HG03575 (cell line): ENCODE results near the gene SUB1.
"Not testable (repeated sequence)": the region's sequence is repeated elsewhere in the genome, so short reads cannot be mapped to it uniquely, and the experiment has no call there.

Experiments used
- ATAC-seq: cut with Tn5 transposase; IDR thresholded peaks from one replicate; pipeline ENCODE4 v1.9.1; 2021; ENCODE audit not compliant: unreplicated experiment, insufficient number of reproducible peaks, low FRiP score; ENCODE audit errors: extremely low read depth

Gene SUB1

DNA sequence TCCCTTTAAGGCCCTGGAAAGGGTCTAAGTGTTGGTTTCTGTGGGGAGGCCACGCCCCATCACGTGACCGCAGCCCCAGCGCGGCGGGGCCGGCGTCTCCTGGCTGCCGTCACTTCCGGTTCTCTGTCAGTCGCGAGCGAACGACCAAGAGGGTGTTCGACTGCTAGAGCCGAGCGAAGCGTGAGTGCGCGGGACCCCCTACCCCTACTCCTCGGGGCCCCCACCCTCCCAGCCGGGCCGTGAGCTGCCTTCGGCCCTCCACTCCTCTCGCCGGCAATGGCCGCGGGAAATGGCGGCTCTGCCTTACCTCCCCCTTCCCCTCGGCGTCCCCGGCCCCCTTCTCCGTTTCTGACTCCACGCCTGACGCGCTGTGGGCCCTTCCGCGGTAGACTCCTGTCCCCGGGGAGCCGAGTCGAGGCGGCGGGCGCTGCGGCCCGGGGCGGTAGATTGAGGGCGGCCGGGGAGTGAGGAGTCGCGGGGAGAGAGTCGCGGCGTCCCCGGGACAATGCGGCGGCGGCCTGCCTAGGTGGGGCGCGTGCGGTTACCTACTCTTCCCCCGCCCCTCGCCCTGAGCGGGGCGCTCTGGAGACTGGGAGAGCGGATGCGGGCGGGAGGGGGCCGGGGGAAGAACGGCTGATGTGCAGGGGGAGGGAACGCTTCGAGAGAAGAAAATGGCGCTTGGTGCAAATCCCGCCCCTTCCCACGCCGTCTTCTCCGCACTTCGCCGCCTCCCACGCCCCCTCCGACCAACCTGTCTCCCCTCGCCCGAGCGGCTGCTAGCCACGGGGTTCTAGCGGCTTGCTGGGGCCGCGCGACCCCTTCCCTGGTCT is at the start of gene SUB1:
TSS of gene SUB1 (plus strand) at position 112 of the 830 bp plus-strand sequence. CDS start 2,956 bp downstream, outside the sequence.
- ATAC-seq = peak; percentile 19

DNA sequence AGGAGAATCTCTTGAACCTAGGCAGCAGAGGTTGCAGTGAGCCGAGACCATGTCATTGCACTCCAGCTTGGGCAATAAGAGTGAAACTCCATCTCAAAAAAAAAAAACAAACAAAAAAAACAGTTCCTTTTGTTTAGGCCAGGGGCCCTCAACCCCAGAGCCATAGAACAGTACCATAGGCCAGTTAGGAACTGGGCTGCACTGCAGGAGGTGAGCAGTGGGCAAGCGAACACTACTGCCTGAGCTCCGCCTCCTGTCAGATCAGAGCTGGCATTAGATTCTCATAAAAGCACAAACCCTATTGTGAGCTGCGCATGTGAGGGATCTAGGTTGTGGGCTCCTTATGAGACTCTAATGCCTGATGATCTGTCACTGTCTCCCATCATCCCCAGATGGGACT is 49.1 kb upstream of the SUB1 start:
- ATAC-seq = no peak

DNA sequence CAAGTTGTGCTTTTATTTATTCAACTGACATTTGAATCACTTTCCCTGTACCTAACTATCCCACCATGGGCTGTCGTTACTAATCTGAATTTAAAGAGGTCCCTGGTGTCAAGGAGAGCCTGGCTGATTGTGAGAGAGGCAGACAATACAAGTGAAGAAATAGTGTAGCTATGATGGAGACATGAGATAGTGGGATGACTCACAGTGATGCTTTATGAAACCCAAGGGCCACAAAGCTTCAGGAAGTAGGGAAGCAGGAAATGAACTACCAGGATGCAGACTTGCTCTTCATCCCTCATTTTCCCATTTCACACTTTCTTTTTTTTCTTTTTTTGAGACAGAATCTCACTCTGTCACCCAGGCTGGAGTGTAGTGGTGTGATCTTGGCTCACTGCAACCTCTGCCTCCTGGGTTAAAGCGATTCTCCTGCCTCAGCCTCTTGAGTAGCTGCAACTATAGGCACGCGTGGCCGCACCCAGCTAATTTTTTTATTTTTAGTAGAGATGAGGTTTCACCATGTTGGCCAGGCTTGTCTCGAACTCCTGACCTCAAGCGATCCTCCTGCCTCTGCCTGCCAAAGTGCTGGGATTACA is 47.8 kb upstream of the SUB1 start:
- not testable (repeated sequence) for ATAC-seq

DNA sequence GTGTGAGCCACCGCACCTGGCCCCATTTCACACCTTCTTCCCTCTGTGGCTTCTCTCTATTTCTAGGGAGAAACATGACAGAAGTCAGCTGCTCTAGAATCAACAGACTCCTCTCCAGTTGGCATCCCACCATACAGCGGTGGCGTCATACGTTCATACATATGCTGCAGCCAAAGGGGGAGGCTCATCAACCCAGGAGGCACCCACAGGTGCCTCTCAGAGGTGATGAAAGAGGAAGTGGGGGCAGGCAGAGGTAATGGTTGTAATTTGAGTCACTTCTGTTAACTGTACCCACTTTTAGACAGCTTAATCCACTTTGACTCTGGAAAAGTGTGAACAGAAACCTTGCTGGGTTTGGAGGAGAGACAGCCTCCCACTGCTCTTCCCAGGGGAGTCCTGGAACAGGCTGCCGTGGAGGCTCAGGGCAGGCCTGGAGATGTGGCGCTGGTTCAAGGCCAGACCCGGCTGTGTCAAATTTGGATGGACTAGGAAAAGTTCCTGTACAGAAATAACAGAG is 47.3 kb upstream of the SUB1 start:
- peak; percentile 41 for ATAC-seq

DNA sequence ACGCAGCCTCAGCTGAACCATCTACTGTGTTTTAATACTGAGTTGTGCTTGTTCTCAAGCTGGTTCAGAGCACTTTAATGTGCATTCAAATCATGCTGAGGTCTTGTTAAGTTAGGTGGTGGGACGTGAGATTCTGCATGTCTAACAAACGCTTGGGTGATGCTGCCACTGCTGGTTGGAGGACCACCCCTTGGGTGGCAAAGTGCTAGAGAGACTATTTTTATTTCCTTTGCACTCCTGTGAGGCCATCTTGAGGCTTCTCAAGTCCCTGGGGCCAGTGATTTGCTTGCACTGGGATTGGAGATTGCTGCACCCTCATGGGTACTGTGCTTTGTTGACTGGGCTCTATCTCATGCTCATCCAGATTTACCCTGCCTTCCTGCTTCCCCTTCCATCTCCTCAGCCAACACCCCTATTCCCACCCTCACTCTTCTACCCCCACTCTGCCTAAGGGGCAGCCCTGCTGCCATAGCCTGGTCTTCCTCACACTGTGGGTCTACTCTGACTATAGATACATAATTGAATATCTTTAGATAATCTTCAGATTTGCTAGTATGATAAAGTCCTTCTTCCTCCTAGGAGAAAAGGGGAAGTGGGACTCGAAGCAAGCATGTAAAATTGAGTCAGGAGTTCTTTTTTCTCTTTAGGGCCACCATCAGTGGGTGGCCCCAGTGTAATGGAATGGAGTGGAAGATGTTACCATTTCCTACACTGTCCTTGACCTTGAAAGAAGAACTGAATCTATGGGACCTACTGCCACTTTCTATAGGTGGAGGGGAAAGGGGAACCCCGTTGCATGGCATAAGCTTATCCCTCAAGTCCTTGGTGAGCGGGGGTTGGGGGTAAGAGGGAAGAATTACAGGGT is 45.1 kb upstream of the SUB1 start:
- ATAC-seq = no peak

DNA sequence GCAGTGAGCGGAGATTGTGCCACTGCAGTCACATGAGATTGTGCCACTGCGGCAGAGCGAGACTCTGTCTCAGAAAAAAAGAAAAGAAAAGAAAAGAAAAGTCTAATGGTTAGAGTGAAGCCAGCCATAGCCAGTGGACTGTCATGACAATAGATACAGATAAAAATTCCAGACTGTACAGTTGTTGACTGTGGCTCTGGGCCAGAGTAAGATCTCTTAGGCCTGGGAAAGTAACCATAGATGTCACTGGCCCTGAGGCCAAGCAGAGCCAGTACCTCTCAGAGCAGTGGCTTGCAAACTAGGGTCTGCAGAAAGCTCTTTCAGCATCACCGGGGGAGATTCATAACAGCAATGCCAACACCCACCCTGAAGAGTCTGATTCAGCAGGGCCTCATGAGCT is 44.1 kb upstream of the SUB1 start:
- no peak for ATAC-seq

DNA sequence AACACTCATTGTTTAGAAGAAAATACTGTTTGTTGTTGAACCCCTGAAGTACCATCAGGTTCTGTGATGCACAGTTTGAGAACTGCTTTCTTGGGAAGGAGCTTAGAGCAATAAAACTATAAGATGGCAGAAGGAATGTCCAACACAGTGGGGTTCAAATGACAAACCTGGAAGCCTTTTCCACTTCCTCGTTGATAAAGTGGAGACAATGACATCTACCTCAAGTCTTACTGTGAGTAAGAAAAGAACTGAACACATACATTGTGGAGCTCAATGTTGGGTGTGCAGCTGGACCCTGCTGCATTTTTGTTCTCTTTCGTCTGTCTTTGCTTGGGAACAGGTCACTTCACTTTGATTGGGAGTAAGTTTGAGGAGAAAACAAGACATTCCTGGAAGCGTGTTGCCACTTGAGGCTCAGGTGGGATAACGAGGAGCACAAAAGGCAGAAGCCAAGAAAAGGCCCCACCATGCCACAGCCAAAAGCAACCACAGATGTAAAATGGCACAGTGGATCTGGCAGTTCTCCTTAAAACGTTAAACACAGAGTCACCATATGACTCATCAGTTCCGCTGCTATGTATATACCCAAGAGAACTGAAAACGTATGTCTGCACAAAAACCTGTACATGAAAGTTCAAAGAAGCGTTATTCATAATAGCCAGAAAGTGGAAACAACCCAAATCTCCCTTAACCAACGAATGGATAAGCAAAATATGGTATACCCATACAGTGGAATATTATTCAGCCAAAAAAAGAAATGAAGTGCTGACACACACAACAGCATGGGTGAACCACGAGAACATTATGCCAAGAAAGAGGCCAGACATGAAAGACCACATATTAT is 42.9 kb upstream of the SUB1 start:
- ATAC-seq = peak; percentile 81

DNA sequence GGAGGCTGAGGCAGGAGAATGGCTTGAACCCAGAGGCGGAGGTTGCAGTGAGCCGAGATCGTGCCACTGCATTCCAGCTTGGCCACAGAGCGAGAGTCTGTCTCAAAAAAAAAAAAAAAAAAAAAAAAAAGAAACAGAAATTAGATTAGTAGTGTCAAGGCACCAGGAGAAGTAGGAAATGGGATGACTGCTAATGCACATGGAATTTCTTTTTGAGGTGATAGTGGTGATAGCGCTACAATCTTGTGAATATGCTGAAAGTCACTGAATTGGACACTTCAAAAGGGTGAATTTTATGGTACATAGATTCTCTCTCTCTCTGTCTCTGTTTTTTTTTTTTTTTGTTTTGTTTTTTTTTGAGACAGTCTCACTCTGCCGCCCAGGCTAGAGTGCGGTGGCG is 42.1 kb upstream of the SUB1 start:
- ATAC-seq = no peak

DNA sequence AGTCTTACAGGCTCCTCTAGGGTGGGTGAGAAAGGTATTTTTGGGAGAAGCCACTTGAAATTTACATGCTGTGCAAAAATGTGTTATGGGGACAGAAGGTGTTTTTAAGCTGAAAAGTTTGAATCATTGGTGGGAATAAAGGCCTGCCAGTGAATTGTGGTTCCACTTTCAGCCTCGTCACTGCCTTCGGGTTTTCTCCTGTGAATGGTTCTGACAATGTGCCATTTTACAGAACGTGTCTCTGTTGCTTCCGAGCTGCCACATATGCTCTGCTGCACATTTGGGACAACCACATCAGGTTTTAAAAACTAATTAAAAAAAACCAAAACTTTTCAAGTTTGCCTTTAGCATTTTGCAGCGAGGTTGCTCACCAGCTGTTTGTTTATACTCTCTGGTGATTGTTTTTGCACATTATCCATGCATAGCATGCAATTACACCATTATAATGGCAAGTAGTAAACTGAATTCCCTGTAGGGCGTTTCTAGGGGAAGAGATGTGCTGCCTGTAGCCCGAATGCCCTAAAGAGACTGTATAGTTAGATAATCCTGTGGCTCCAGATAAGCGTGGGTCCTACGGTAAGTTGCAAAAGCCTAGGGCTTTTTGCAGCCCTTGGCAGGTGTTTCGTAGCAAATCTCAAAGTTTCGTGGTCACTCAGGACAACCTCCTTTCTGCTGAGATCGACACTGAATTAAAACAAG is 40.1 kb upstream of the SUB1 start:
- no peak for ATAC-seq

DNA sequence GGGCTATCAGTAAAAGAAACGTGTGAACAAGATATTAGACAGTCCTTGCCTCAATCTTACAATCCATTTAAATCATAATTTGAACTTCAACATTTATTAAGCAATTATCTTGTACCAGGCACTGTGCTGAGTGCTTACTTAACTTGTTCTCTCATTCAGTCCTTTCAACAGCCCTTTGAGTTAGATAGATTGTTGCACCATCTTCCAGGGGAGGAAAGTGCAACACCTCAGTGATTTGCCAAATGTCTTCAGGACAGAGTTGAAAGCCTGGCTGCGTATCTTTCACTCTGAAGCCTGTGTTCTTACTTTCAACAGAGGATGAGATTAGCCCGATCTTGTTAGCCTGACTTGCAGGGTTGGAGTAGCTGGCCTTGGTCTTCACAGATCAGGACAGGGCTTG is 34.2 kb upstream of the SUB1 start:
- no peak for ATAC-seq

DNA sequence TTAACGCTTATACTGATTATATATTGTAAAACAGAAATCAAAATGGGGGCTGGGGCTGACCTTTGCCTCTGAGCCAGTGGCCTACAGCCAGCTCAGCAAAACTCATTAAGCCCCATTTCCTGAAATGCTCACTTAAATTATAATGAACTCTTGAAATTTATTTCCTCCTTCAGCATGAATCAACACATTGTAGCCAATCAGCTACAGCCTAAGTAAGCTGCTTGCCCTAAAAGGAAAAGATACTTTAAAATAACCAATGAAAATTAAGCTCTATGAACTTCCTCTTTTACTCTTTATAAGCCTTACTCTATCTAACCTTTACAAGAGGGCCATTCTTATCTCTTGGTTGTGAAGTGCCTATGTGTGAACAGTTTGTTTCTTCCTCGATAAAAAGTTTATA is 33.5 kb upstream of the SUB1 start:
- ATAC-seq = no peak

DNA sequence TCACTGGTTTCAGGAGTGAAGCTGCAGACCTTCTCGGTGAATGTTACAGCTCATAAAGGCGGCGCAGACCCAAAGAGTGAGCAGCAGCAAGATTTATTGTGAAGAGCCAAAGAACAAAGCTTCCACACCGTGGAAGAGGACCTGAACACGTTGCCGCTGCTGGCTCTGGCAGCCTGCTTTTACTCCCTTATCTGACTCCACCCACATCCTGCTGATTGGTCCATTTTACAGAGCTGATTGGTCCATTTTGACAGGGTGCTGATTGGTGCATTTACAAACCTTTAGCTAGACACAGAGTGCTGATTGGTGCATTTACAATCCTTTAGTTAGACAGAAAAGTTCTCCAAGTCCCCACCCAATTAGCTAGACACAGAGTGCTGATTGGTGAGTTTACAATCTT is 32.9 kb upstream of the SUB1 start:
- ATAC-seq = not testable (repeated sequence)

DNA sequence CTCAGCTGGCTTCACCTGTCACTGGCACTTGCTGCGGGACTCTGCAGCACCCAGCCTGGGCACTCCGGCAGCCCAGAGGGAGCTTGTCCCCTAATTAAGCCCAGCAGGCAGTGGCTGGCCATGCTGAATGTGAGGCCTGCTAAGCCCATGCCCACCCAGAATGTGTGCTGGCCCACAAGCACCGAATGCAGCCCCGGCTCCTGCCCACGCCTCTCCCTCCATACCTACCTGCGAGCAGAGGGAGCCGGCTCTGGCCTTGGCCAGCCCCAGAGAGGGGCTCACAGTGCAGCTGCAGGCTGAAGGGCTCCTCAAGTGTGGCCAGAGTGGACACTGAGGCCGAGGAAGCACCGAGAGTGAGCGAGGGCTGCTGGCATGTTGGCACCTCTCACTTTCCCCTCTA is 32.4 kb upstream of the SUB1 start:
- no peak for ATAC-seq

DNA sequence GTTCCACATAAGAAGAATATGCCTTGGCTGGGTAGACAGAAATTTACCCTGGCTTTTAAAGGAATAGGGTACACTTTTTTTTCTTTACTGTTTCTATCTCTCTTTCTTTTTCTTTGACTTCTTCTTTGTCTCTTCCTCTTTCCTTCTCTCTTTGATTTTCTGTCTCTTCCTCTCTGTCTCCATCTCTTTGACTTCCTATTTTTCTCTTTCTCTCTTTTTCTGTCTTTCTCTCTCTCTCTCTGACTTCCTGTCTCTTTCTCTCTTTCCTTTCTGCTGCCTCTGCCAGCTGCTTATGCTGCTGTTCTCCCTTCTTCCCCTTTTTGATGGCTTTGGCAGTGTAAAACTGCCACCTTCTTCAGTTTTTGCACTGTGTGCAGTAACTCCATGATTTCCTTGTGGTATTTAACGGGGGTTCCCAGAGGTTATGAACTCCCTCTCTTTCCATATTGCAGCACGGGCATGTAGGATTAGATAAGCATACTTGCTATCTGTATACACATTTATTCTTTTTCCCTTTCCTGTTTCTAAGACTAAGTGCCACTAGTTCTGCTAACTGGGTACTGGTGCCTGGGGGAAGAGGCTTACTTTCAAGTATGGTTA is 31.1 kb upstream of the SUB1 start:
- ATAC-seq = not testable (repeated sequence)

DNA sequence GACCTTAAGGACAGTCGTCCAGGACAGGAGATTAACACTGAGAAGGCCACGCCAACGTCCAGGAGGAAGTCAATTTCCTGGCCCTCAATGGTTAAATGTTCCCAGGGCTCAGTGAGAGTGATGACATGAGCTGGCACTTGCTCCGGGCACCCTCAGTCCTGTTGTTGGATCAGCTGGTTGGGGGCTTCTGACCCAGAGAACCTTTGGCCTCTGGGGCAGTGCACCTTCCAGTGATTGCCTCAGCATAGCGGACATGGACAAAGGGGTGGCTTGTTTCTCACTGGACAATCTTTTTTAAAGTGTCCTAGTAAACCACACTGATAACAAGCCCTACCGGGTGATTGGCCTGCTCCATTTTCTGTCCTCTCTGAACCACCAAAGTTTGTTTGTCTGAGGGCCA is 28.8 kb upstream of the SUB1 start:
- not testable (repeated sequence) for ATAC-seq

DNA sequence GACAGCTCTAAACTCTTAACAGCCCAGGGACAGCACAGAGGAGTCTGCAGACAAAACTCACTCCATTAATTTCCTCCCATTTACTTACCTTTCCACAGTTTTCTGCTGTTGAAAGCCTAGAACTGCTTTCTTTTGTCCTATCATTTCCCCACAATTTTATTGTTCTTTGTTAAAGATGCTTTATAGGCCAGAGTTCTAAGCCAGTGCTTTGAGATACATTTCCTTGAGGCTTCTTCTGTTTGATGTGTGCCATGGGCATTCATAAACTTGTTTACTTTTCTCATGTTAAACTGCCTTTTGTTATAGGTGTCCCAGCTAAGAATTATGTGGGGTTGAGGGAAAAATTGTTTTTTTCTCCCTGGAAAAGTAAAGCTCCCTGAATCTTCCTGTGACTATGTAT is 25.9 kb upstream of the SUB1 start:
- ATAC-seq = no peak

DNA sequence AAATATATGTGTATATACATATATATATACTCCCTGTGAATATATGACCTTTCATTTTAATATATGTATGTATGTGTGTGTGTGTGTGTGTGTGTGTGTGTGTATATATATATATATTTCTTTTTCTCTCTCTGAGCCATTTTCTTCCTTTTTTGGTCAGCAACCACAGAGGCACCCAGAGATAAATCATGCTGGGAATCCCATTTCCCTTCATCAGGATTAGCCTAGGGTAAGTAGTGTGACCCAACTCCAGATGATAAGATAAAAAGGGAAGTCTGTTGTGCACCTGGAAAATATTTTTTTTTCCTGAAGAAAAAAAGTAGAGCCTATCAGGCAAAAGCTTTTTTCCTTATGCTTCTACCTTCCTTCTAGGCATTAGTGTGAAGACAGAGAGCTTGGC is 25.4 kb upstream of the SUB1 start:
- ATAC-seq = no peak

DNA sequence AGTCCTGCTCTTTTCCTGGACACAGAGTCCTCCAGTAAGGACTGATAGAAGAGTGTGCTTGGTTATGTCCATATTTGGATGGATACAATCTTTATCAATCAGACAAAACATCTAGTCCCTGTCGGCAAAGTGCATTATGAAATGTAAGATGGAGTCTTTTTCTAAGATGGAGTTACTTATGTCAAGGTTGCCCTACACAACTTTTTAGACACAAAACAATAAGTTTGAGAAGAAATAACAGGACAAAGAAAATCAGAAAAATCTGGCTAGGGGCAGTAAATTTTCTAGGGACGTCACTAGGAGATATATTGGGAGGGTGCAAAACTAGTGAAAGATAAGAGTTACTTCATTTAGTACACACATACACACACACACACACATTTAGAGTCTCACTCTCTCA is 23.3 kb upstream of the SUB1 start:
- ATAC-seq = no peak
